Heart right ventricle (tissue), 16 donors: ENCODE data around the gene NUP210. TPM values are rescaled to one million over a fixed set of nuclear protein-coding genes. Genes with fewer than 3 reads are reported as not detected.

Experiments
- ATAC-seq, 8 donors: fragments of 200-7000 bp; cut with Tn5 transposase; one replicate each; pipeline ENCODE4 v1.9.1; 2020; ENCODE audit warnings: mild to moderate bottlenecking in 8 of 8, moderate library complexity in 8 of 8, moderate number of reproducible peaks in 1 of 8
- DNase-seq, 2 donors: peaks; one replicate each; pipeline ENCODE4 v3.0.0-alpha.2; 2020
- H3K27ac ChIP-seq, 10 donors: fragments of 200-600 bp; sonication (generic) in 2 of 10; one replicate each; pipeline versions ENCODE4 v1.5.0 to v1.8.0; 2020 to 2022; ENCODE audit warnings: mild to moderate bottlenecking in 3 of 10
- H3K27me3 ChIP-seq, 7 donors: fragments of 200-600 bp; one replicate each; pipeline ENCODE4 v1.8.0; 2021 to 2022; ENCODE audit warnings: mild to moderate bottlenecking in 2 of 7
- H3K36me3 ChIP-seq, 9 donors: fragments of 200-600 bp; sonication (generic) in 1 of 9; one replicate each; pipeline versions ENCODE4 v1.5.0 to v1.8.0; 2020 to 2022; ENCODE audit warnings: mild to moderate bottlenecking in 2 of 9
- H3K4me1 ChIP-seq, 9 donors: fragments of 200-600 bp; sonication (generic) in 1 of 9; one replicate each; pipeline versions ENCODE4 v1.5.0 to v1.8.0; 2020 to 2022; ENCODE audit warnings: mild to moderate bottlenecking in 4 of 9
- H3K4me3 ChIP-seq, 10 donors: fragments of 200-600 bp; sonication (generic) in 2 of 10; one replicate each; pipeline versions ENCODE4 v1.5.0 to v1.8.0; 2020 to 2022; ENCODE audit warnings: mild to moderate bottlenecking in 7 of 10, moderate library complexity in 2 of 10
- H3K9me3 ChIP-seq, 11 donors: fragments of 200-600 bp in 10 of 11; sonication (generic) in 2 of 11; one replicate each; pipeline versions ENCODE4 v1.5.0 to v1.8.0; 2013 to 2022; ENCODE audit warnings: mild to moderate bottlenecking in 2 of 11, control low read depth in 1 of 11, moderate library complexity in 1 of 11
- CTCF ChIP-seq, 9 donors: fragments of 200-600 bp; sonication (generic) in 2 of 9; IDR thresholded peaks; one replicate each; pipeline versions ENCODE4 v1.5.0 to v1.8.0; 2021 to 2022; ENCODE audit warnings: antibody characterized with exemption in 9 of 9, mild to moderate bottlenecking in 5 of 9, moderate library complexity in 1 of 9
- WGBS, 2 donors: extraction: QIAGEN DNeasy Blood & Tissue Kit; methylation state at CpG; one replicate each; pipeline ENCODE4 v1.1.7; 2013; ENCODE audit warnings: inconsistent platforms in 1 of 2; 5-methylcytosine and 5-hydroxymethylcytosine counted together
- intact Hi-C, 10 donors: fragments of 100-400 bp; cut with DNase I; formaldehyde crosslinking; loops; one replicate each; pipeline versions ENCODE4 v1.11.1 to v1.14.2; 2022
- polyA plus RNA-seq, 2 donors: library from polyadenylated mRNA; stranded (reverse); fragments of 200-250 nt; gene quantifications; one replicate each; pipeline ENCODE4 v1.2.3, GENCODE V29; 2013
- total RNA-seq, 10 donors: library from RNA; stranded (reverse); fragmentation: NEBNext Ultra II Directional in 3 of 10; extraction: Animal tissue kit (Norgen Biotek cat#: 25700) in 3 of 10; gene quantifications; one replicate each; pipeline versions ENCODE4 v1.2.1 to v1.2.4, GENCODE V29; 2021 to 2023
- donor health status: Arrhythmogenic right ventricular cardiomyopathy.
- donor health status: ischemic (EF 13 %, LVEDD 7.1; RV severe dilation, severe dysfunction).
- donor health status: healthy with polysubstance abuse.
- donor health status: DM: no; HTN: yes; CAD: no.
- donor health status: DM: no; HTN: no; CAD: no.
- donor health status: ischemic (EF 25% LVEDD 6.9; RV normal size, moderate dysfunction).
- donor health status: ischemic (EF 25% LVEDD 5.7; RV mildly dilated, moderate dysfunction).
- donor health status: healthy.
- donor health status: DM: yes; HTN: yes; CAD: no.
- donor health status: Ischemic cardiomyopathy.
- donor health status: ischemic (EF 35%, LVEDD 5.7; RV mildly dilated, moderate dysfunction).
- donor health status: nonischemic (EF 11% LVEDD 7.7; RV severe dilation, severe dysfunction).
- donor health status: DM: yes; HTN: yes; CAD: no.
- donor health status: PGD.
- donor health status: ischemic (EF 29% LVEDD 5.4; RV normal size, mild dysfunction).
- donor health status: nonischemic (EF 23%, LVEDD 6.1; RV moderate dilation, normal function).

Gene NUP210
- total and polyA plus RNA-seq, 12 donors: 0.84 to 7.2 (median 2.5) TPM

DNA sequence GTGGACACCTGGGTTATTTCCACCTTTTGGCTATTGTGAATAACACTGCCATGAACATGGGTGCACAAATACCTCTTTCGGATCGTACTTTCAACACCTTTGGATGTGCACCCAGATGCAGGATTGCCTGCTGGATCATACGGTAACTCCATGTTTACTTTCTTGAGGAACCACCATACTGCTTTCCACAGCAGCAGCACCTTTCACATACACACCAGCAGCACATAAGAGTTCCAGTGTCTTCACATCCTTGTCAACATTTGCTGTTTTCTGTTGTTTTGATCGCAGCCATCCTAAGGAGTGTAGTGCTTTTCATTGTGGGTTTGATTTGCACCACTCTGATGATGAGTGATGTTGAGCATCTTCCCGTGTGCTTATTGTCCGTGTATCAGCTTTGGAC, 51.3 kb downstream of the NUP210 start:
- ATAC-seq (no peak), DNase-seq (no peak)
- no peak overlapping the region for H3K27ac ChIP-seq
- H3K4me3 ChIP-seq: no peak overlapping the region
- intact Hi-C loops: no loop called here
- peaks cover 0 to 6% (median 0%) of the 10 kb centered on the region in 7 donors for H3K27me3 ChIP-seq
- H3K4me1 ChIP-seq: no peaks in the 10 kb centered on the region
- H3K36me3 ChIP-seq: peaks cover 0 to 53% (median 0%) of the 10 kb centered on the region in 9 donors
- TF ChIP-seq CTCF (IDR thresholded peaks at IDR 0.05): no peak
- H3K9me3 ChIP-seq: no peaks in the 10 kb centered on the region
- 96 to 97% methylated on average over 6 of the region's 6 CpGs for WGBS, 2 donors

DNA sequence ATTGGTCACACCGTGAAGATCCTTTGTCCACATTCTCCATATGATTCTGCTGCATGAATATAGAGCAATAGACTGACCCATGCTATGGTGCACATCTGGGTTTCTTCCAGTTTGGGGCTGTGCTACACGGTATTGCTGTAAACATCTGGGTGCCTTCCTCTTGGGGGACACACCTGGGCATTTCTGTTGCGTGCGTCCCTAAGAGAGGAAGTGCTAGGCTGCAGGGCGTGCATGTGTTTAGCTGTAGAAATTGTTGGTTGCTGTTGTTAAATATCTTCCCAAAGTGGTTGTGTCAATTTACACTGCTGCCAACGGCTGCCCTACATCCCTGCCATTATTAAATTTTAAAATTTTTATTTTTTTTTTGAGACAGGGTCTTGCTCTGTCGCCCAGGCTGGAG, 52.4 kb downstream of the NUP210 start:
- intact Hi-C loops: no loop called here
- ATAC-seq (no peak), DNase-seq (no peak)
- Histone ChIP-seq H3K4me1 (no peaks in the 10 kb centered on the region), H3K4me3 (no peak overlapping the region), H3K9me3 (no peaks in the 10 kb centered on the region), H3K27me3 (peaks cover 0 to 6% (median 0%) of the 10 kb centered on the region in 7 donors), H3K27ac (no peak overlapping the region), H3K36me3 (peaks cover 0 to 55% (median 0%) of the 10 kb centered on the region in 9 donors)
- TF ChIP-seq CTCF (IDR thresholded peaks at IDR 0.05): no peak
- WGBS, 2 donors: 80 to 82% methylated on average over 7 of the region's 7 CpGs

GRCh38 chr3:13365390-13366379, 54.4 kb downstream of the NUP210 start:
- intact Hi-C loops: no loop called here
- Histone ChIP-seq H3K27me3 (peaks cover 0 to 1% (median 0%) of the 10 kb centered on the region in 7 donors), H3K4me3 (no peak overlapping the region), H3K27ac (no peak overlapping the region), H3K36me3 (peaks cover 0 to 45% (median 0%) of the 10 kb centered on the region in 9 donors), H3K9me3 (no peaks in the 10 kb centered on the region), H3K4me1 (no peaks in the 10 kb centered on the region)
- peak in 1 of 8 donors; percentile 10 for ATAC-seq
- DNase-seq: no peak
- WGBS, 2 donors: 92 to 93% methylated on average over 24 of the region's 24 CpGs
- TF ChIP-seq CTCF (IDR thresholded peaks at IDR 0.05): no peak

DNA sequence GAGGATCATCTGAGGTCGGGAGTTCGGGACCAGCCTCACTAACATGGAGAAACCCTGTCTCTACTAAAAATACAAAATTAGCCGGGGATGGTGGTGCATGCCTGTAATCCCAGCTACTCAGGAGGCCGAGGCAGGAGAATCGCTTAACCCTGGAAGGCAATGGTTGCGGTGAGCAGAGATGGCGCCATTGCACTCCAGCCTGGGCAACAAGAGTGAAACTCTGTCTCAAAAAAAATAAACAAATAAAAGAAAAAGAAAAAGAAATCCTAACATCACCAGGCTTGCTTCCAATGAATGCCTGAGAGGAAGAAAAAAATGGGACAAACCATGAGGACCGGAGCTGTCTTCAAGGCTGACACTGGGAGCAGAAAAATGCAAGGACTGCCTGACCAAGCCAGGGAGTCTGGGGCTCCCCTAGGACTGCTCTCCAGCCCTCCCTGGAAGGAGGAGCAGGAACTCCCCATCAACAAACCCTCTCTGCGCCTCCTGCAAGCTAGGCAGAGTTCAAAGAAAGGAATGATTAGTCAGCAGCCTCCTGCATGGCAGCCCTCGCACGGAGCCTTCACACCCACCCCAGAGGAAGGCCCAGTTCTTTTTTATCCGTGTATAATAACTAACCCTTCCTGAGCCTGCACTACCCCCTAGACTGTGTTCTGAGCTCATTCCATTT, 55.4 kb downstream of the NUP210 start:
- Histone ChIP-seq H3K4me1 (no peaks in the 10 kb centered on the region), H3K4me3 (no peak overlapping the region), H3K36me3 (peaks cover 0 to 48% (median 0%) of the 10 kb centered on the region in 9 donors), H3K9me3 (no peaks in the 10 kb centered on the region), H3K27me3 (no peaks in the 10 kb centered on the region), H3K27ac (no peak overlapping the region)
- no peak for ATAC-seq
- intact Hi-C loops: no loop called here
- no peak for DNase-seq
- 78 to 83% methylated on average over 12 of the region's 12 CpGs for whole genome bisulfite sequencing, 2 donors
- no peak for TF ChIP-seq CTCF (IDR thresholded peaks at IDR 0.05)
